ENCODE results near the gene ANXA2.

- TF ChIP-seq POLR2A (IDR thresholded peaks at IDR 0.05; ENCODE audit: low read length) = no peak
- TF ChIP-seq GATA1 (IDR thresholded peaks at IDR 0.05; ENCODE audit: low read depth, low read length) = no peak
Measured at GRCh38 chr15:60413231-60413824, 15.5 kb upstream of the ANXA2 start.
